Prostate gland (tissue), 2 donors: ENCODE results near the gene AGPAT2. TPM values are rescaled to one million over a fixed set of nuclear protein-coding genes. Genes with fewer than 3 reads are reported as not detected.

Experiments used
- DNase-seq: peaks from one replicate; pipeline ENCODE4 v3.0.0-alpha.2; 2019; ENCODE audit warnings: low spot score
- H3K27ac ChIP-seq, 2 donors: fragments of 200-600 bp; sonication (generic); 2 replicates each; pipeline ENCODE4 v1.5.1; 2017 to 2019
- H3K27me3 ChIP-seq: fragments of 200-600 bp; sonication (generic); replicated peaks from 2 replicates; pipeline ENCODE4 v1.5.1; 2019; ENCODE audit not compliant: insufficient read depth
- H3K36me3 ChIP-seq, 2 donors: fragments of 200-600 bp; sonication (generic); 1 replicate in 1 of 2; 2 replicates in 1 of 2; pipeline versions ENCODE4 v1.5.1 to v1.8.1; 2017 to 2019
- H3K4me1 ChIP-seq: fragments of 200-600 bp; sonication (generic); replicated peaks from 2 replicates; pipeline ENCODE4 v1.5.1; 2019
- H3K4me3 ChIP-seq, 2 donors: fragments of 200-600 bp; sonication (generic); 2 replicates each; pipeline ENCODE4 v1.5.1; 2017 to 2019
- H3K9me3 ChIP-seq: fragments of 200-600 bp; sonication (generic); 2 replicates; pipeline ENCODE4 v1.5.1; 2017
- POLR2A ChIP-seq: fragments of 450-650 bp; IDR thresholded peaks from one replicate; pipeline ENCODE4 v1.6.1; 2016; ENCODE audit warnings: antibody characterized with exemption, mild to moderate bottlenecking
- POLR2AphosphoS5 ChIP-seq: sonication (generic); formaldehyde crosslinking; IDR thresholded peaks from one replicate; pipeline ENCODE4 v1.6.1; 2017; ENCODE audit warnings: antibody characterized with exemption
- WGBS: methylation state at CpG from one replicate; pipeline ENCODE4 v1.1.5; 2018; 5-methylcytosine and 5-hydroxymethylcytosine counted together
- intact Hi-C: fragments of 100-400 bp; cut with DNase I; formaldehyde crosslinking; loops from one replicate; pipeline ENCODE4 v1.14.2; 2022
- total RNA-seq, 2 donors: library from RNA; depleted of rRNA; stranded (reverse); fragments of >200 nt; gene quantifications; one replicate each; pipeline ENCODE4 v1.1.0, GENCODE V29; 2016
- TF ChIP-seq, protein P1 (sequence below), 4 experiments: fragments of 200-600 bp in 2 of 4; fragments of 450-650 bp in 2 of 4; sonication (generic) in 2 of 4; IDR thresholded peaks; 1 replicate in 3 of 4; 2 replicates in 1 of 4; pipeline ENCODE4 v1.5.1; 2016 to 2019; ENCODE audit warnings: antibody characterized with exemption in 4 of 4, mild to moderate bottlenecking in 2 of 4, moderate library complexity in 2 of 4

Gene AGPAT2
- total RNA-seq, 2 donors from 2014 or later, result 44.9 to 50.0 TPM

GRCh38 chr9:136678624-136679023, 8.6 kb downstream of the AGPAT2 start:
- no peak for DNase-seq
- Histone ChIP-seq H3K27me3 (no peaks in the 10 kb centered on the region), H3K27ac (no peak overlapping the region), H3K9me3 (no peaks in the 10 kb centered on the region), H3K36me3 (peaks cover 0 to 8% of the 10 kb centered on the region in 2 donors), H3K4me3 (no peak overlapping the region), H3K4me1 (peaks cover 10% of the 10 kb centered on the region)
- TF ChIP-seq POLR2A, result no peak
- TF ChIP-seq, protein P1, sequence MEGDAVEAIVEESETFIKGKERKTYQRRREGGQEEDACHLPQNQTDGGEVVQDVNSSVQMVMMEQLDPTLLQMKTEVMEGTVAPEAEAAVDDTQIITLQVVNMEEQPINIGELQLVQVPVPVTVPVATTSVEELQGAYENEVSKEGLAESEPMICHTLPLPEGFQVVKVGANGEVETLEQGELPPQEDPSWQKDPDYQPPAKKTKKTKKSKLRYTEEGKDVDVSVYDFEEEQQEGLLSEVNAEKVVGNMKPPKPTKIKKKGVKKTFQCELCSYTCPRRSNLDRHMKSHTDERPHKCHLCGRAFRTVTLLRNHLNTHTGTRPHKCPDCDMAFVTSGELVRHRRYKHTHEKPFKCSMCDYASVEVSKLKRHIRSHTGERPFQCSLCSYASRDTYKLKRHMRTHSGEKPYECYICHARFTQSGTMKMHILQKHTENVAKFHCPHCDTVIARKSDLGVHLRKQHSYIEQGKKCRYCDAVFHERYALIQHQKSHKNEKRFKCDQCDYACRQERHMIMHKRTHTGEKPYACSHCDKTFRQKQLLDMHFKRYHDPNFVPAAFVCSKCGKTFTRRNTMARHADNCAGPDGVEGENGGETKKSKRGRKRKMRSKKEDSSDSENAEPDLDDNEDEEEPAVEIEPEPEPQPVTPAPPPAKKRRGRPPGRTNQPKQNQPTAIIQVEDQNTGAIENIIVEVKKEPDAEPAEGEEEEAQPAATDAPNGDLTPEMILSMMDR (IDR thresholded peaks at IDR 0.05), result no peak
- no peak for TF ChIP-seq POLR2AphosphoS5
- WGBS, result 72% methylated on average over 6 of the region's 6 CpGs
- intact Hi-C loops, result no loop called here

DNA sequence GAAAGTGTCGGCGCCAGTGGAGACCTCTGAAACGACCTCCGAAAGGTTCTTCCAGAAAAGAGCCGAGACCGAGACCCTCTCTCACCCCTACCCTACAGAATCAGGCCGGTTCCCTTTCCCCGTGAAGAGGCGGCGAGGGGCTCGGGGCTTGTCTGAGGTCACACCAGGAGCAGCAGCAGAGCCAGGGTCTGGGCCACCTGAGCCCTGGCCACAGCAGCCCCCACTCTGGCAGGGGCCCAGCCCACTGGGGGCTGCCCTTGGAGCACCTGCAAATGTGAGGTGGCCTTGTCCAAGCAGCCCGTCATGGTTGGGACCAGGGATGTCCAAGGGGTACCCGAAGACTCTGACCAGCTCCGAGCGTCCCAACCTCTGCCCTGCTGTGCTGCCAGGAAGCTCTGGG, 9.2 kb downstream of the AGPAT2 start:
- no peak for DNase-seq
- Histone ChIP-seq H3K27me3 (no peaks in the 10 kb centered on the region), H3K4me3 (no peak overlapping the region), H3K4me1 (peaks cover 10% of the 10 kb centered on the region), H3K9me3 (no peaks in the 10 kb centered on the region), H3K27ac (no peak overlapping the region), H3K36me3 (peaks cover 0 to 8% of the 10 kb centered on the region in 2 donors)
- intact Hi-C loops, result no loop called here
- 93% methylated on average over 15 of the region's 15 CpGs for WGBS
- TF ChIP-seq POLR2A (no peak), POLR2AphosphoS5 (no peak)
- TF ChIP-seq, protein P1 (IDR thresholded peaks at IDR 0.05), result no peak

DNA sequence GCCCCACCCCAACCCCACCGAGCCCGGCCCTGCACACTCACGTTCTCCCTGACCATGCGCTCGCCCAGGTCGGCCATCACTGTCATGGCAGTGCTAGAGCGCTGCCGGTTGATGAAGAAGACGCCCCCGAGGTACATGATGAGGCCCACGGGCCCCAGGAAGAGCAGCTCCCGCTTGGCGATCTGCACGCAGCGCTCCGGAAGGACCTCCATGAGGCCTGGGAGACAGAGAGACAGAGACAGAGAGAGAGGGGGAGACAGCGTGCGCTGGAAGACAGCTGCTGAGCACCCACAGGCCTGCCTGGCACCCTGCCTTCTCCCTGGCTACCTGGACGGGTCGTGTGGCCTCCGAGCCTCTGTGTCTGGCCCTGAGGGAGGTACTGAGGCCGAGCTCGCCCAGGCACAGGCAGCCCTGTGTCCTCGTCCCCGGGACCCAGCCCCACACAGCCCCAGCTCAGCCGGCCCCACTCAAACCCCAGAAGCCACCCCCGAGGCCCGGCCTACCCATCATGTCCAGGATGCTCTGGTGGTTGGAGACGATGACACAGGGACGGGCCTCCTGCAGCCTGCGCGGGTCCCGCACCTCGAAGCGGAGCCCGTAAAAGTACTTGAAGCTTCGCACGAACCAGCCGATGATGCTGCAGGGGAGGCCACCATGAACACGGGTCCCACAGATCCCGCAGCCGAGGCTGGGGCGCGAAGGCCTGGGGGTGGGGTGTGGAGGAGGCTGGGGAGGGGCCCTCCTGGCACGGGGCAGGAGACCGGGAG, 10.2 kb downstream of the AGPAT2 start:
- Histone ChIP-seq H3K4me1 (peaks cover 10% of the 10 kb centered on the region), H3K27ac (no peak overlapping the region), H3K4me3 (no peak overlapping the region), H3K27me3 (no peaks in the 10 kb centered on the region), H3K36me3 (peaks cover 0 to 8% of the 10 kb centered on the region in 2 donors), H3K9me3 (no peaks in the 10 kb centered on the region)
- intact Hi-C loops, result no loop called here
- no peak for DNase-seq
- WGBS, result 89% methylated on average over 41 of the region's 46 CpGs
- TF ChIP-seq, protein P1 (IDR thresholded peaks at IDR 0.05), result no peak
- no peak for TF ChIP-seq POLR2A
- no peak for TF ChIP-seq POLR2AphosphoS5

DNA sequence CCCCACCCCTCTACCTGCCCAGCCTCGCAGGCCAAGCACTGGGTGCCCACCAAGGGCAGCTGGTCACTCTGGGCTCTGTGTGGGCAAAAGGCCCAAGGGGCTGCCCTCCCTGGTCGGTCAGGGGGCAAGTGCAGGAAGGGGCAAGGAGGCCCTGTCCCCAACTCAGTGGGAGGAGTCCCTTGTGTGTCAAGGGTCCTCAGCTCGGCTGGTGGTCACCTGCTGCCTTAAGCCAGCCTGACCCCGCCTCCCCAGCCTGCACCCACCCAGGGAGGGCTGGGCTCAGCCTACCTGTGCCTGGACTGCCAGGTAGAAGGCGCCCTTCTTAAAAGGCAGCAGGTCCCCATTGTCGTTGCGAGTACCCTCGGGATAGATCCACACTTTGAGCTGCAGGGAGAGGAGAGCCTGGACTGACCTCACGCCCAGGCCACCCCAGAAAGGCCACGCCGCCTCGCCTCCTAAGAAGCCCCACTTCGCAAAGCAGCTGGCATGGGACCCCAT, 10.9 kb downstream of the AGPAT2 start:
- H3K36me3 ChIP-seq, result peaks cover 0 to 8% of the 10 kb centered on the region in 2 donors
- no peaks in the 10 kb centered on the region for H3K9me3 ChIP-seq
- peaks cover 10% of the 10 kb centered on the region for H3K4me1 ChIP-seq
- no peak for TF ChIP-seq POLR2AphosphoS5
- intact Hi-C loops, result no loop called here
- H3K27ac ChIP-seq, result no peak overlapping the region
- no peaks in the 10 kb centered on the region for H3K27me3 ChIP-seq
- no peak for DNase-seq
- H3K4me3 ChIP-seq, result no peak overlapping the region
- 93% methylated on average over 12 of the region's 13 CpGs for WGBS

- no peak overlapping the region for H3K4me3 ChIP-seq
- peaks cover 0 to 8% of the 10 kb centered on the region in 2 donors for H3K36me3 ChIP-seq
- H3K4me1 ChIP-seq, result peaks cover 10% of the 10 kb centered on the region
- intact Hi-C loops, result no loop called here
- 93% methylated on average over 6 of the region's 16 CpGs for WGBS
- TF ChIP-seq, protein P1 (IDR thresholded peaks at IDR 0.05), result no peak
- no peak for TF ChIP-seq POLR2A
- H3K27ac ChIP-seq, result no peak overlapping the region
- H3K27me3 ChIP-seq, result no peaks in the 10 kb centered on the region
- H3K9me3 ChIP-seq, result no peaks in the 10 kb centered on the region
- no peak for DNase-seq
These were observed 11.6 kb downstream of the AGPAT2 start for GRCh38 chr9:136675477-136676296.
